CD4-positive, CD25-positive, alpha-beta regulatory T cell (primary cell): Measurements from ENCODE around the gene NGB. TPM values are rescaled to one million over a fixed set of nuclear protein-coding genes. Genes with fewer than 3 reads are reported as not detected.
"Not testable (repeated sequence)": the region's sequence is repeated elsewhere in the genome, so short reads cannot be mapped to it uniquely, and the experiment has no call there.

ENCODE experiments used
- ATAC-seq, 2 donors: fragments of 150-1000 bp; cut with Tn5 transposase; one replicate each; pipeline ENCODE4 v1.10.0; 2021; ENCODE audit warnings: low read depth in 2 of 2, moderate number of reproducible peaks in 2 of 2, moderate library complexity in 1 of 2
- DNase-seq, 3 donors: peaks; one replicate each; pipeline versions ENCODE4 v3.0.0 to v3.0.0-alpha.2; 2012 to 2022; ENCODE audit warnings: mixed read lengths in 1 of 3
- H3K27ac ChIP-seq: one replicate; pipeline ENCODE4 v1.7.0; 2013; ENCODE audit warnings: mild to moderate bottlenecking, low read length; ENCODE audit not compliant: insufficient read depth, poor library complexity, severe bottlenecking
- H3K27me3 ChIP-seq: one replicate; pipeline ENCODE4 v1.7.0; 2013; ENCODE audit warnings: low read length; ENCODE audit not compliant: control insufficient read depth, insufficient read depth
- H3K36me3 ChIP-seq: one replicate; pipeline ENCODE4 v1.7.0; 2013; ENCODE audit warnings: mild to moderate bottlenecking, low read length, moderate library complexity; ENCODE audit not compliant: control insufficient read depth, insufficient read depth
- H3K4me1 ChIP-seq: 2 replicates; pipeline ENCODE4 v1.7.0; 2013; ENCODE audit warnings: mild to moderate bottlenecking, low read length; ENCODE audit not compliant: insufficient read depth, control insufficient read depth, poor library complexity, severe bottlenecking
- H3K4me3 ChIP-seq: one replicate; pipeline ENCODE4 v1.7.0; 2013; ENCODE audit warnings: low read depth, mild to moderate bottlenecking, low read length, moderate library complexity
- H3K9me3 ChIP-seq, 2 experiments: 1 replicate in 1 of 2; 2 replicates in 1 of 2; pipeline ENCODE4 v1.7.0; 2013; ENCODE audit warnings: low read length in 2 of 2, mild to moderate bottlenecking in 1 of 2, moderate library complexity in 1 of 2; ENCODE audit not compliant: control insufficient read depth in 2 of 2
- H3K27ac Mint-ChIP-seq, 3 donors: one replicate each; pipeline ENCODE4 v1.8.0; 2020 to 2022; ENCODE audit warnings: mild to moderate bottlenecking in 3 of 3, mixed read lengths in 3 of 3, moderate library complexity in 2 of 3
- H3K27me3 Mint-ChIP-seq: one replicate; pipeline ENCODE4 v1.8.0; 2022; ENCODE audit warnings: mild to moderate bottlenecking, mixed read lengths
- H3K36me3 Mint-ChIP-seq: one replicate; pipeline ENCODE4 v1.8.0; 2020; ENCODE audit warnings: mixed read lengths
- H3K4me1 Mint-ChIP-seq, 4 donors: one replicate each; pipeline ENCODE4 v1.8.0; 2020 to 2022; ENCODE audit warnings: mixed read lengths in 4 of 4, mild to moderate bottlenecking in 1 of 4
- H3K4me3 Mint-ChIP-seq, 4 donors: one replicate each; pipeline ENCODE4 v1.8.0; 2020 to 2022; ENCODE audit warnings: mild to moderate bottlenecking in 4 of 4, mixed read lengths in 4 of 4, moderate library complexity in 3 of 4
- H3K9me3 Mint-ChIP-seq, 7 donors: one replicate each; pipeline ENCODE4 v1.8.0; 2020 to 2022; ENCODE audit warnings: mixed read lengths in 7 of 7, mild to moderate bottlenecking in 3 of 7, moderate library complexity in 2 of 7
- polyA plus RNA-seq, 4 donors: library from polyadenylated mRNA; unstranded; fragments of 300-500 nt; fragmentation: Illumina TruSeq; gene quantifications; one replicate each; pipeline ENCODE4 v1.2.3, GENCODE V29; 2021
- total RNA-seq: library from RNA; stranded (reverse); gene quantifications from one replicate; pipeline ENCODE4 v1.2.3, GENCODE V29; 2022

NGB gene
- total and polyA plus RNA-seq, 5 donors from 2014 or later = not detected

GRCh38 chr14:77290705-77291104, 19.7 kb upstream of the NGB start:
- H3K36me3 Mint-ChIP-seq = peaks cover 13% of the 10 kb centered on the region
- Histone ChIP-seq H3K4me1 (no peaks in the 10 kb centered on the region), H3K4me3 (no peak overlapping the region), H3K9me3 (no peaks in the 10 kb centered on the region), H3K36me3 (peaks cover 3% of the 10 kb centered on the region), H3K27me3 (no peaks in the 10 kb centered on the region), H3K27ac (no peak overlapping the region)
- no peak overlapping the region for H3K4me3 Mint-ChIP-seq
- no peaks in the 10 kb centered on the region for H3K27me3 Mint-ChIP-seq
- H3K9me3 Mint-ChIP-seq = peaks cover 0 to 2% (median 0%) of the 10 kb centered on the region in 7 donors
- DNase-seq (peak in 1 of 3 donors; percentile 13), ATAC-seq (no peak)
- H3K4me1 Mint-ChIP-seq = no peaks in the 10 kb centered on the region
- H3K27ac Mint-ChIP-seq = no peak overlapping the region

GRCh38 chr14:77286576-77286975, 15.6 kb upstream of the NGB start:
- peaks cover 12% of the 10 kb centered on the region for H3K36me3 ChIP-seq
- H3K27ac ChIP-seq = no peak overlapping the region
- peaks cover 34% of the 10 kb centered on the region for H3K36me3 Mint-ChIP-seq
- no peaks in the 10 kb centered on the region for H3K27me3 ChIP-seq
- no peaks in the 10 kb centered on the region for H3K9me3 Mint-ChIP-seq
- H3K4me3 ChIP-seq = no peak overlapping the region
- no peaks in the 10 kb centered on the region for H3K4me1 ChIP-seq
- peak overlapping the region in 1 of 3 donors; percentile 48 for H3K27ac Mint-ChIP-seq
- no peaks in the 10 kb centered on the region for H3K9me3 ChIP-seq
- H3K27me3 Mint-ChIP-seq = no peaks in the 10 kb centered on the region
- ATAC-seq (no peak), DNase-seq (no peak)
- H3K4me1 Mint-ChIP-seq = no peaks in the 10 kb centered on the region
- H3K4me3 Mint-ChIP-seq = no peak overlapping the region

GRCh38 chr14:77284466-77284865, 13.5 kb upstream of the NGB start:
- Mint-ChIP-seq H3K4me1 (no peaks in the 10 kb centered on the region), H3K36me3 (peaks cover 34% of the 10 kb centered on the region), H3K9me3 (no peaks in the 10 kb centered on the region), H3K27me3 (no peaks in the 10 kb centered on the region), H3K27ac (no peak overlapping the region), H3K4me3 (no peak overlapping the region)
- DNase-seq (no peak), ATAC-seq (no peak)
- Histone ChIP-seq H3K27ac (no peak overlapping the region), H3K36me3 (peaks cover 12% of the 10 kb centered on the region), H3K4me1 (no peaks in the 10 kb centered on the region), H3K27me3 (no peaks in the 10 kb centered on the region), H3K9me3 (no peaks in the 10 kb centered on the region), H3K4me3 (no peak overlapping the region)

GRCh38 chr14:77284066-77284465, 13.1 kb upstream of the NGB start:
- H3K27ac ChIP-seq = no peak overlapping the region
- no peaks in the 10 kb centered on the region for H3K27me3 Mint-ChIP-seq
- H3K4me3 ChIP-seq = no peak overlapping the region
- no peaks in the 10 kb centered on the region for H3K9me3 Mint-ChIP-seq
- H3K4me3 Mint-ChIP-seq = no peak overlapping the region
- no peaks in the 10 kb centered on the region for H3K4me1 Mint-ChIP-seq
- peaks cover 12% of the 10 kb centered on the region for H3K36me3 ChIP-seq
- no peaks in the 10 kb centered on the region for H3K9me3 ChIP-seq
- no peaks in the 10 kb centered on the region for H3K27me3 ChIP-seq
- no peak overlapping the region for H3K27ac Mint-ChIP-seq
- DNase-seq (no peak), ATAC-seq (no peak)
- no peaks in the 10 kb centered on the region for H3K4me1 ChIP-seq
- H3K36me3 Mint-ChIP-seq = peaks cover 34% of the 10 kb centered on the region

GRCh38 chr14:77281852-77282410, 10.9 kb upstream of the NGB start:
- no peaks in the 10 kb centered on the region for H3K4me1 Mint-ChIP-seq
- DNase-seq (no peak), ATAC-seq (no peak)
- peaks cover 12% of the 10 kb centered on the region for H3K36me3 ChIP-seq
- no peaks in the 10 kb centered on the region for H3K9me3 ChIP-seq
- peak overlapping the region in 1 of 3 donors; percentile 12 for H3K27ac Mint-ChIP-seq
- no peak overlapping the region for H3K27ac ChIP-seq
- H3K27me3 Mint-ChIP-seq = no peaks in the 10 kb centered on the region
- no peak overlapping the region for H3K4me3 ChIP-seq
- H3K4me1 ChIP-seq = no peaks in the 10 kb centered on the region
- H3K9me3 Mint-ChIP-seq = no peaks in the 10 kb centered on the region
- peaks cover 34% of the 10 kb centered on the region for H3K36me3 Mint-ChIP-seq
- H3K27me3 ChIP-seq = no peaks in the 10 kb centered on the region
- no peak overlapping the region for H3K4me3 Mint-ChIP-seq

GRCh38 chr14:77280921-77281320, 9.9 kb upstream of the NGB start:
- H3K4me1 Mint-ChIP-seq, ATAC-seq, DNase-seq, H3K4me3 Mint-ChIP-seq, H3K9me3 ChIP-seq, H3K4me3 ChIP-seq, H3K4me1 ChIP-seq, H3K27ac ChIP-seq, H3K27ac Mint-ChIP-seq, H3K27me3 Mint-ChIP-seq, H3K9me3 Mint-ChIP-seq, H3K27me3 ChIP-seq: not testable (repeated sequence)
- H3K36me3 Mint-ChIP-seq = peaks cover 25% of the 10 kb centered on the region
- H3K36me3 ChIP-seq = peaks cover 12% of the 10 kb centered on the region

- Mint-ChIP-seq H3K36me3 (peaks cover 13% of the 10 kb centered on the region), H3K27ac (no peak overlapping the region), H3K9me3 (no peaks in the 10 kb centered on the region), H3K4me3 (no peak overlapping the region), H3K4me1 (no peaks in the 10 kb centered on the region), H3K27me3 (no peaks in the 10 kb centered on the region)
- Histone ChIP-seq H3K9me3 (no peaks in the 10 kb centered on the region), H3K27ac (no peak overlapping the region), H3K4me1 (no peaks in the 10 kb centered on the region), H3K4me3 (no peak overlapping the region), H3K36me3 (peaks cover 7% of the 10 kb centered on the region), H3K27me3 (no peaks in the 10 kb centered on the region)
- ATAC-seq (no peak), DNase-seq (no peak)
Observed at GRCh38 chr14:77279719-77280118, 8.7 kb upstream of the NGB start.

GRCh38 chr14:77278461-77279230, 7.6 kb upstream of the NGB start:
- Mint-ChIP-seq H3K27ac (no peak overlapping the region), H3K4me3 (no peak overlapping the region), H3K36me3 (peaks cover 3% of the 10 kb centered on the region), H3K27me3 (no peaks in the 10 kb centered on the region), H3K9me3 (no peaks in the 10 kb centered on the region), H3K4me1 (no peaks in the 10 kb centered on the region)
- DNase-seq = no peak
- Histone ChIP-seq H3K9me3 (no peaks in the 10 kb centered on the region), H3K4me3 (no peak overlapping the region), H3K27ac (no peak overlapping the region), H3K27me3 (no peaks in the 10 kb centered on the region), H3K4me1 (no peaks in the 10 kb centered on the region), H3K36me3 (peaks cover 6% of the 10 kb centered on the region)
- no peak for ATAC-seq
